ENCODE results near the gene NSG1. TPM values are rescaled to one million over a fixed set of nuclear protein-coding genes. Genes with fewer than 3 reads are reported as not detected.

Gene NSG1
- total and polyA plus RNA-seq, 2 of the 4 experiments (the other 2 are of a cell fraction): 0.72 to 1.6 TPM

GRCh38 chr4:4397441-4397819, 10.5 kb downstream of the NSG1 start:
- H3K9me1 ChIP-seq (ENCODE audit: insufficient read depth, low read length): peaks cover 13% of the 10 kb centered on the region
- no peak overlapping the region for H3K4me3 ChIP-seq (ENCODE audit: insufficient read depth, low read depth, low read length)
- peak overlapping the region; percentile 80; the same call in 1 of the 2 replicates for H3K23ac ChIP-seq (ENCODE audit: low read depth, low read length)
- no peak for ATAC-seq (ENCODE audit: low read depth)
- peak overlapping the region; percentile 92 for H3K4ac ChIP-seq (ENCODE audit: low read depth, low read length)
- peak overlapping the region; percentile 22; the same call in 1 of the 2 replicates for H4K5ac ChIP-seq (ENCODE audit: low read depth, low read length)
- intact Hi-C loops (cut with micrococcal nuclease): loop anchor here (2.0 kb wide), 1 partner anchor 33 kb away; no protein-coding TSS in a partner anchor
- no peaks in the 10 kb centered on the region for H4K20me1 ChIP-seq (ENCODE audit: insufficient read depth, low read length)
- H3K27ac ChIP-seq (ENCODE audit: insufficient read depth, low read length): peak overlapping the region; percentile 88
- peak overlapping the region; percentile 94 for H2BK120ac ChIP-seq (ENCODE audit: low read depth, low read length)
- peak overlapping the region; percentile 69 for H3K18ac ChIP-seq (ENCODE audit: low read depth, low read length)
- peak overlapping the region; percentile 82; the same call in 1 of the 3 replicates for H2BK15ac ChIP-seq (ENCODE audit: low read depth, low read length)
- peak overlapping the region; percentile 92 for H2AK5ac ChIP-seq (ENCODE audit: low read depth, low read length)
- peaks cover 22% of the 10 kb centered on the region for H3K27me3 ChIP-seq (ENCODE audit: control insufficient read depth, insufficient read depth, low read length)
- WGBS, 2 experiments (ENCODE audit: extremely low coverage in 2 of 2, insufficient read length in 1 of 2): 90% methylated on average over 8 of the region's 13 CpGs; no CpG with 5 or more reads in 1 of the 2 experiments
- BruUV-seq (replicated peaks): no TSS peak
- H4K91ac ChIP-seq (ENCODE audit: insufficient read depth, low read depth, low read length): peak overlapping the region; percentile 77
- H3K4me1 ChIP-seq (ENCODE audit: control insufficient read depth, insufficient read depth, low read length): peaks cover 29% of the 10 kb centered on the region
- no peaks in the 10 kb centered on the region for H3K79me1 ChIP-seq (ENCODE audit: low read depth in 1 of 2, low read length in 2 of 2)
- TF ChIP-seq RFX5 (IDR thresholded peaks at IDR 0.05; ENCODE audit: low read depth, low read length) (no peak), BHLHE40 (IDR thresholded peaks at IDR 0.05; ENCODE audit: low read depth, low read length) (no peak), RCOR1 (IDR thresholded peaks at IDR 0.05; ENCODE audit: insufficient replicate concordance, low read length) (no peak), CTCF (conservative IDR thresholded peaks at IDR 0.05; ENCODE audit: low read depth, low read length) (no peak), POLR2A (IDR thresholded peaks at IDR 0.05; ENCODE audit: low read depth, low read length) (no peak), CEBPB (IDR thresholded peaks at IDR 0.05; ENCODE audit: low read depth, low read length) (no peak), SMC3 (IDR thresholded peaks at IDR 0.05; ENCODE audit: low read depth, low read length) (no peak), MAFK (IDR thresholded peaks at IDR 0.05; ENCODE audit: low read depth, low read length) (no peak), NFE2L2 (IDR thresholded peaks at IDR 0.05; ENCODE audit: low read depth, low read length) (no peak), FOS (IDR thresholded peaks at IDR 0.05; ENCODE audit: low read depth, low read length) (no peak), CHD1 (IDR thresholded peaks at IDR 0.05; ENCODE audit: low read depth, low read length) (no peak), USF2 (IDR thresholded peaks at IDR 0.05; ENCODE audit: low read depth, low read length) (no peak), MXI1 (IDR thresholded peaks at IDR 0.05; ENCODE audit: borderline replicate concordance, low read depth, low read length) (no peak)
- in situ Hi-C loops (cut with MboI; ENCODE audit: low sequenced_read_pairs): no loop called here
- no peak overlapping the region; the same call in 1 of the 2 replicates for H3K4me2 ChIP-seq (ENCODE audit: low read depth, low read length)
- no peaks in the 10 kb centered on the region for H3K9me3 ChIP-seq (ENCODE audit: control insufficient read depth, insufficient read depth, low read length)
- no peak overlapping the region for H3K56ac ChIP-seq (ENCODE audit: extremely low read depth, insufficient read depth, low read length)
- peak overlapping the region; percentile 61 for H2BK5ac ChIP-seq (ENCODE audit: low read depth, low read length, poor library complexity, severe bottlenecking)
- peak overlapping the region; percentile 52 to 75; a peak in 3 of 4 replicates for H4K8ac ChIP-seq (ENCODE audit: low read depth in 2 of 2, low read length in 2 of 2)
- DNase-seq: no peak
- no peaks in the 10 kb centered on the region for H3K36me3 ChIP-seq (ENCODE audit: control insufficient read depth, insufficient read depth, low read length)
- dilution Hi-C loops (cut with HindIII; ENCODE audit: low sequenced_read_pairs, unreplicated experiment): no loop called here
- H2BK20ac ChIP-seq (ENCODE audit: low read depth, low read length): peak overlapping the region; percentile 89
- H2AFZ ChIP-seq (replicated peaks; ENCODE audit: low read length, poor library complexity): no peak overlapping the region
- H2AK9ac ChIP-seq (replicated peaks; ENCODE audit: low read depth, low read length, poor library complexity): no peak overlapping the region
- ChIA-PET POLR2A (ENCODE audit: unreplicated experiment) (no interaction called here), CTCF (no interaction called here)
- H3K14ac ChIP-seq (replicated peaks; ENCODE audit: low read depth, low read length): peak overlapping the region; percentile 73
- H3K9ac ChIP-seq (ENCODE audit: low read depth, low read length): no peak overlapping the region
